ENCODE results near the gene CCAR1. TPM values are rescaled to one million over a fixed set of nuclear protein-coding genes. Genes with fewer than 3 reads are reported as not detected.
"Not testable (repeated sequence)": the region's sequence is repeated elsewhere in the genome, so short reads cannot be mapped to it uniquely, and the experiment has no call there.

CCAR1 gene
- total RNA-seq, 2 experiments from 2014 or later = 72.7 to 74.4 TPM

- POLR2A ChIA-PET = no interaction called here
These were observed 108.9 kb downstream of the CCAR1 start for GRCh38 chr10:68829952-68830351.

DNA sequence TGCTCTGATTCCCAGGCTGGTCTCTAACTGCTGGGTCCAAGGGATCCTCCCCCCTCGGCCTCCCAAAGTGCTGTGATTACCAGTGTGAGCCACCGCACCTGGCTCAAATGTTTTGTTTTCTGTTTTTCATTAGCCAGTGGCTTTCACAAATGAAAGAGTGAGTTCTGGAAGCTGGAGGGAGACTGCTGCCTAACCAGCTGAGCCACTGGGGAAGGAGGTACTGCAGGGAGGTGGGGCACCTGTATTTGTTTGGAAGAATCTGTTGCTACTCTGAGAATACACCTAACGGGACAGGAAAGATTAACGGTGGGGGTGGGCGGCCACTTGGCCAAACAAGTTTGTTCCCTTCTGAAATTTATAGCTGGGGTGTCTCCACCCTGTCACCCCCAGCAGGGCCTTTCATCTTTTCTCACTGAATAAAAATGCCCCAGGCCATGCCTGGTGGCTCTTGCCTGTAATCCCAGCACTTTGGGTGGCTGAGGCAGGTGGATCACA lies 111.0 kb downstream of the CCAR1 start:
- ChIA-PET POLR2A (interaction anchor here (1.0 kb wide), 1 partner anchor 68 kb away, joined by 3 read pairs; no protein-coding TSS in a partner anchor), CTCF (no interaction called here)
- no peak overlapping the region for H3K27ac Mint-ChIP-seq
- H3K36me3 Mint-ChIP-seq = no peaks in the 10 kb centered on the region
- no peaks in the 10 kb centered on the region for H3K9me3 Mint-ChIP-seq
- intact Hi-C loops (cut with micrococcal nuclease) = no loop called here
- DNase-seq = no peak
- H3K4me1 Mint-ChIP-seq (ENCODE audit: low read depth) = no peaks in the 10 kb centered on the region
- H3K27me3 Mint-ChIP-seq = no peaks in the 10 kb centered on the region
- H3K4me3 Mint-ChIP-seq = no peak overlapping the region

More at GRCh38 chr10:68829952-68830351, 108.9 kb downstream of the CCAR1 start:
- Mint-ChIP-seq H3K4me3 (no peak overlapping the region), H3K9me3 (no peaks in the 10 kb centered on the region), H3K27ac (no peak overlapping the region), H3K36me3 (no peaks in the 10 kb centered on the region), H3K27me3 (peaks cover 2% of the 10 kb centered on the region), H3K4me1 (ENCODE audit: low read depth) (peaks cover 4% of the 10 kb centered on the region)
- no peak for DNase-seq
- intact Hi-C loops (cut with micrococcal nuclease) = no loop called here
- CTCF ChIA-PET = no interaction called here

DNA sequence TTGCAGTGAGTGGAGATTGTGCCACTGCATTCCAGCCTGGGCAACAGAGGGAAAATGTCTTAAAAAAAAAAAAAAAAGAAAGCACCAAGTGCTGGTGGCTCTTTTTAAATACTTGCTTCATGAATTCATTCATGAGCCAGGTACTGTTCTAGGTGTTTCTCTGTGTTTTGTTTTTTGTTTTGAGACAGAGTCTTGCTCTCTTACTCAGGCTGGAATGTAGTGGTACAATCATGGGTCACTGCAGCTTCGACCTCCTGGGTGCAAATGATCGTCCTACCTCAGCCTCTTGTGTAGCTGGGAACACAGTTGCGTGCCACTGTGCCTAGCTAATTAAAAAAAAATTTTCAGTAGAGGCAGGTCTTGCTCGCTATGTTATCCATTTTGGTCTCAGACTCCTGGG lies 111.6 kb downstream of the CCAR1 start:
- DNase-seq = no peak
- POLR2A ChIA-PET = no interaction called here
- no peaks in the 10 kb centered on the region for H3K9me3 Mint-ChIP-seq
- H3K27me3 Mint-ChIP-seq = no peaks in the 10 kb centered on the region
- CTCF ChIA-PET = no interaction called here
- H3K36me3 Mint-ChIP-seq = no peaks in the 10 kb centered on the region
- no peaks in the 10 kb centered on the region for H3K4me1 Mint-ChIP-seq (ENCODE audit: low read depth)
- intact Hi-C loops (cut with micrococcal nuclease) = no loop called here
- no peak overlapping the region for H3K4me3 Mint-ChIP-seq
- H3K27ac Mint-ChIP-seq = no peak overlapping the region

GRCh38 chr10:68837626-68838322 lies 116.7 kb downstream of the CCAR1 start:
- H3K36me3 Mint-ChIP-seq = no peaks in the 10 kb centered on the region
- ChIA-PET CTCF (no interaction called here), POLR2A (no interaction called here)
- no peak overlapping the region for H3K4me3 Mint-ChIP-seq
- H3K27ac Mint-ChIP-seq = no peak overlapping the region
- intact Hi-C loops (cut with micrococcal nuclease) = no loop called here
- H3K27me3 Mint-ChIP-seq = no peaks in the 10 kb centered on the region
- no peaks in the 10 kb centered on the region for H3K4me1 Mint-ChIP-seq (ENCODE audit: low read depth)
- DNase-seq = no peak
- H3K9me3 Mint-ChIP-seq = no peaks in the 10 kb centered on the region

GRCh38 chr10:68840650-68841049 lies 119.6 kb downstream of the CCAR1 start:
- H3K4me3 Mint-ChIP-seq; intact Hi-C loops (cut with micrococcal nuclease); H3K9me3 Mint-ChIP-seq; CTCF ChIA-PET; H3K4me1 Mint-ChIP-seq (ENCODE audit: low read depth); POLR2A ChIA-PET; H3K27ac Mint-ChIP-seq; DNase-seq; H3K27me3 Mint-ChIP-seq; H3K36me3 Mint-ChIP-seq: not testable (repeated sequence)

Small RNA genes within 50 kb of the gene (microRNA-seq; reads per million reads assigned to microRNA genes)
- gene MIR1254-1 (ENCODE audit: borderline microRNAs expressed, borderline number of aligned reads, borderline replicate concordance) = not detected

Other genes starting within 250 kb of the CCAR1 start
- 10 to 100 TPM; 36.8 to 42.0 TPM for gene DNA2, start 249.3 kb upstream of the CCAR1 start, total RNA-seq
- gene SLC25A16, start 193.7 kb upstream of the CCAR1 start, total RNA-seq = 10 to 100 TPM; 11.1 to 12.8 TPM
- under 1 TPM; 0.43 to 0.53 TPM for gene TET1, start 160.9 kb upstream of the CCAR1 start, total RNA-seq
- gene STOX1, start 106.3 kb downstream of the CCAR1 start, total RNA-seq = under 1 TPM; 0.29 to 0.36 TPM
- gene DDX50, start 180.1 kb downstream of the CCAR1 start, total RNA-seq = 10 to 100 TPM; 68.8 to 71.9 TPM
- 100 to 1,000 TPM; 156 to 158 TPM for gene DDX21, start 234.9 kb downstream of the CCAR1 start, total RNA-seq

Data from activated CD4-positive, alpha-beta memory T cell treated with anti-CD3 and anti-CD28 coated beads for 36 hours (primary cell).